Measurements from ENCODE around the gene OR2J2.
"Not testable (repeated sequence)": the region's sequence is repeated elsewhere in the genome, so short reads cannot be mapped to it uniquely, and the experiment has no call there.

OR2J2 gene

DNA sequence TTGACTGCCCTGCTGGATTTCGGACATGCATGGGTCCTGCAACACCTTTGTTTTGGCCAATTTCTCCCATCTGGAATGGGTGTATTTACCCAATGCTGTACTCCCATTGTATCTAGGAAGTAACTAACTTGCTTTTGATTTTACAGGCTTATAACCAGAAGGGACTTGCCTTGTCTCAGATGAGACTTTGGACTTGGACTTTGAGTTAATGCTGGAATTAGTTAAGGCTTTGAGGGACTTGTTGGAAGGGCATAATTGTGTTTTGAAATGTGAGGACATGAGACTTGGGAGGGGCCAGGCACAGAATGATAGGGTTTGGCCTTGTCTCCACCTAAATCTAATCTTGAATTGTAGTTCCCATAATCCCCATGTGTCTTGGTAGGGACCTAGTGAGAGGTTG is 47.3 kb downstream of the OR2J2 start:
- DNase-seq (ENCODE audit: insufficient read length, low spot score); FAIRE-seq: not testable (repeated sequence)

All from HTR-8/SVneo (cell line).